ACHN (cell line): Measurements from ENCODE around the gene GRIA3.
A peak's percentile ranks its signal among the peaks of the same experiment; 100 is the strongest.

Experiments
- DNase-seq: peaks from one replicate; pipeline ENCODE4 v3.0.0-alpha.2; 2015
- in situ Hi-C: cut with HindIII; loops from 2 replicates; pipeline ENCODE4 v1.10.0; 2017; ENCODE audit warnings: low sequenced_read_pairs, low pct_ligation_motif_present, low pct_unique_long_range_greater_than_20kb

Gene GRIA3

GRCh38 chrX:123184219-123184865, at the start of gene GRIA3:
Gene GRIA3, plus strand, starts transcription at chrX:123184278. Its CDS starts 258 bp downstream, at chrX:123184536.
- no peak for DNase-seq
- in situ Hi-C loops, result no loop called here

GRCh38 chrX:123138473-123138872, 45.6 kb upstream of the GRIA3 start:
- DNase-seq, result no peak
- in situ Hi-C loops, result no loop called here

- in situ Hi-C loops, result no loop called here
- no peak for DNase-seq
These were observed 43.6 kb upstream of the GRIA3 start for GRCh38 chrX:123140454-123140853.

DNA sequence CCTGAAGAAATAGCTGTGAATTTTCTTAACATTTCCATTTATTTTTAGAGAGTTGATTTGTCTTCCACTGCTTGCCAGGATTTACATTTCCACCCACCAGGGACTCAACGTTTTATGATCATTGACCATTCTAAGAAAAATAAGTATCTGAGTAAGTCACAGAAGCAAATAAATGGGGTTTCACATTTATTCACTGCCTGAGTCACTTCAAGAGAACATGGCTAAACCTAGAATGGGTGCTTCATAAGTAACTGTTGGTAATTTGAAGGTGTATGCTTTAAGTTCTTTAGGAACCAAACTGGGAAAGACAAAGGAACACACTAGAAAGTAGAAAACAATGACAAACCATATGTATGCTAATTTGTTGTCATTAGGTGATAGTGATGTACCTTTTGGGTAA, 43.2 kb upstream of the GRIA3 start:
- no peak for DNase-seq
- in situ Hi-C loops, result no loop called here

- DNase-seq, result no peak
- in situ Hi-C loops, result no loop called here
These were observed 30.2 kb upstream of the GRIA3 start for GRCh38 chrX:123153846-123154335.

- no peak for DNase-seq
- in situ Hi-C loops, result no loop called here
These were observed 28.8 kb upstream of the GRIA3 start for GRCh38 chrX:123155327-123155726.

DNA sequence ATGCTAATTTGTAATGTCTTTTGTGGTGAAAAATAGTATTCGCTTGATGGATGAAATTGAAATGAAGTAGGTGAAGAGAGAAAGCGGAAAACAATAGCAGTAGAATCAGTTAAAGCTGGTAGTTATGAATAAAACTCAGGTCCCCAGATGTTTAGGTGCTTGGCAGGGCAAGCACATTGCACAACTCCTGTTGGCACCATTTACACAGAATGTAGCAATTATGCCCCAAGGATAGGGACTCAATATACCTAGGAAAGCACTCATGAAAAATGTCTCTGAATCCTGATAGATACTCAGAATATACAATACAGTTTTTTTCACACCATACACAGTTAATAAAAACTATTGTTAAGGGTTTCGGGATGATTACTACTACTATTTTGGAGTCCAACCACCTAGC, 26.5 kb upstream of the GRIA3 start:
- in situ Hi-C loops, result no loop called here

DNA sequence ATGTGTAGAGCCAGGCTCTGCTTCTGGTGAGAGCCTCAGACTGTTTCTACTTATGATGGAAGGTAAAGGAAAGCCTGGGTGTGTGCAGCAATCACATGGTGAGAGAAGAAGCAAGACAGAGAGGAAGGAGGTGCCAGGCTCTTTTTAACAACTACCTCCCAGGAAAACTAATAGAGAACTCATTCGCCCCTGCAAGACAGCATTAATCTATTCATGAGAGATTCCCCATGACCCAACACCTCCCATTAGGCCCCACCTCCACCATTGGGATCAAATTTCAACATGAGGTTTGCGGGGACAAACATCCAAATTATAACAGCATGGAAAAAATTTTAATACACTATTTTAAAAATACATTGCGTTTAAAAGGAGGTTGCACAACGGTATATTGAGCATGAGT, 24.7 kb upstream of the GRIA3 start:
- DNase-seq, result no peak
- in situ Hi-C loops, result no loop called here

More for the DNA sequence above, 26.5 kb upstream of the GRIA3 start:
- no peak for DNase-seq

DNA sequence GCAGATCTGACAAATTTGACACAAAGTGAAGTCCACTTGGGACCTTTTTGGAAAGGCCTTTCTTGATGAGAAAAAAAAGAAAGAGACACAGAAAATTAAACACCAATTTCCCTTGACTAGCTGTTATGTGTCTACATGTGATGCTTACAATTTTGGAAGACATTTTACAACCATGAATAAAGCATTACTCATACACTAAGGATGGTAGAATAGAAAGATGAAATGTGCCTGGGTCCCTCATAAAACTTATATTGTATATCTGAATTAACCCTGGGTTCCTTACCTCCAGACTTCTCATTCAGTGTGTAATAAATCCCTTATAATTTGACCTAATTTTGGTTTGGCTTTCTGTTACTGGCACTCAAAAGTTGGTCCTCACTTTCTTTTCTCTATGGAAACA, 16.5 kb upstream of the GRIA3 start:
- DNase-seq, result no peak
- in situ Hi-C loops, result no loop called here

- in situ Hi-C loops, result no loop called here
- peak; percentile 60 for DNase-seq
These were observed 14.7 kb upstream of the GRIA3 start for GRCh38 chrX:123169247-123169901.

DNA sequence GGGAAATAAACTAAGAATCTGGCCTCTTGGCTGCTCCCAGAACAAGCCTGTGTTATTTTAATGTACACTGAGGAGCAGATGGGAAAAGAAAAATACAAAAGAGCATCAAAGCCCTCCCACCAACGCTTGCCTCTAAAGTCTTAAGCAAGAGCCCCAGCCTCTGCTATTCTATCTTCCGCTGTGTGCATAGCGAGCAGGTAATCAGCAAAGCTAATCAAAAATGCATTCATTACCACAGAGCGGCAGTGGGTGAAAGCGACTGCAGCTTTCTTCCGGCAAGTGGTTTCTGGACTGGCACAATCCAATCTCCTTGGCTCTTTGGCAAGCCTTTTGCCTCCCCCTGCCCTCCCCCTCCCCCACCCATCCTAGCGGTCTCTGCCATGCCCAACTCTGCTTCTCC, 13.5 kb upstream of the GRIA3 start:
- no peak for DNase-seq
- in situ Hi-C loops, result no loop called here

GRCh38 chrX:123171781-123172180, 12.3 kb upstream of the GRIA3 start:
- DNase-seq, result no peak
- in situ Hi-C loops, result no loop called here

DNA sequence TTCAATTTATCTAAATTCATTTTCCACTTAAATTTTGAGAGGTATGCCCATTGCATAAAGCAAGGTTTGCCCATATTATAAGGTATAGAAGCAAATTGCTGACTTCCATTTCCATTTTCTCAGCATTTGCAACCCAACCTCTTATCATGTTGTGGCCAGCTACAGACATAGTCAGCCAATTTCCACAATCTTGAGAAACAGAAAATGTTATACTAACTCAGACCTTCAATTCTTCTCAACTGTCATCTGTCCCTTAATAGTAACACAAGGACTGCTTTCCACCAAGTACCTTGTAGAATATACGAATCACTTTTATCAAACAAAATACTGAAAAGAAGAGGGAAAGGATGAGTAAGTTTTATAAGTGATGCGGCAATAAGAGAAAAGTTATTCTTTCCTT, 11.2 kb upstream of the GRIA3 start:
- DNase-seq, result no peak
- in situ Hi-C loops, result no loop called here

DNA sequence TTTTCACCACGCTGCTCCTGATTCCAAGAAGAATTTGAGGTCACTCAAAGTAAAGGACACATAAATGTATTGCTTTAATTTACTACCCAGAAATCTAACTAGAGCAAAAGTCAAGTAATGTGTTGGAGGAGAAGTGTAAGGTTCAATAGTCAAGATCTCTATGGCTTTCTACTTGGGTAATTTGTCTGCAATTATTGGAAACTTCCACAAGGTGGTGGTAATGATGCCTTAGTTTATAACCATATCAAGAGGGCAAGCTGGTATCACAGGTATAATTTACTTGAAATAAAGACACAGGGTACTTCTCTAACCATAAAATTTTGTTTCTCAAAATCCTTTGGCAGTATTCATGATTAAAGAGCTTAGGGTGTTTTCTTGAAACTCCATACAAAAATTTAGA, 10.2 kb upstream of the GRIA3 start:
- peak; percentile 17 for DNase-seq
- in situ Hi-C loops, result no loop called here

GRCh38 chrX:123175366-123176122, 8.5 kb upstream of the GRIA3 start:
- in situ Hi-C loops, result no loop called here
- no peak for DNase-seq

DNA sequence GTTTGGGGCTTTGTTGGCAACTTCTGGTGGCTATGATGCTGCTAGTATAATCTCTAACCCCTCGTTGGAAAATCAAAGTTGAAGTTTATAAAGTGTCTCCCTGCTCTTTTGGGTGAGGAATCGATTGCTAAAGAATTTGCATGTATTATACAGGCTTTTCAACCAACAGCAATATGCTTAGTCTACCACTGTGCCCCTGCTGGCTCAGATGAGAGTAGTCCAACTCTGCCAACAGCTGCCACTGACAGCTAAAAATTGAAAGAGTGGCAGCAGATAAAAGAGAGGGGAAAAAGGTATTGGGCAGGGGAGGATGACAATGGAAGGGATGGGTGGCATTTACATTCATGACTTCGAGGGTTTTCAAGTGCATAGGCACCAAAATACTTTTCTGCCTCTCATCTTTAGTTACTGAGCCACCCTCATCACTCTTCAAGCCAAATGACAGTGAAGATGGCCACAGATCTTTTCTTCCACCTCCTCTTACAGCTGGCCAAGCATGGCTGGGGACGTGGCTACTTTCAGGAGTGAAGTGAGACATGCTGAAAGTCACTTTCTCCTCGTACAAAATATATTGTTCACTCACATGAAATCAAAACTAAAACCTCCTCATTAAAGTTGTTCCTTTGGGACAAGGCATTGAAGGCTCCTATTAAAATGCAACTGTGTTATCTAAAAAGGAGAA, 2.7 kb upstream of the GRIA3 start:
- DNase-seq, result no peak
- in situ Hi-C loops, result no loop called here

- DNase-seq, result peak; percentile 14
These were observed 793 bp downstream of the GRIA3 start for GRCh38 chrX:123184866-123185276.

GRCh38 chrX:123185721-123186120, 1.6 kb downstream of the GRIA3 start:
- DNase-seq, result no peak
- in situ Hi-C loops, result no loop called here

More at GRCh38 chrX:123184866-123185276, 793 bp downstream of the GRIA3 start:
- in situ Hi-C loops, result no loop called here

- no peak for DNase-seq
- in situ Hi-C loops, result no loop called here
These were observed 2.7 kb downstream of the GRIA3 start for GRCh38 chrX:123186801-123187200.
